ENCODE results near the gene SLC25A44. TPM values are rescaled to one million over a fixed set of nuclear protein-coding genes. Genes with fewer than 3 reads are reported as not detected.

Gene SLC25A44
- total RNA-seq, 1 experiment from 2014 or later: 30.9 TPM

DNA sequence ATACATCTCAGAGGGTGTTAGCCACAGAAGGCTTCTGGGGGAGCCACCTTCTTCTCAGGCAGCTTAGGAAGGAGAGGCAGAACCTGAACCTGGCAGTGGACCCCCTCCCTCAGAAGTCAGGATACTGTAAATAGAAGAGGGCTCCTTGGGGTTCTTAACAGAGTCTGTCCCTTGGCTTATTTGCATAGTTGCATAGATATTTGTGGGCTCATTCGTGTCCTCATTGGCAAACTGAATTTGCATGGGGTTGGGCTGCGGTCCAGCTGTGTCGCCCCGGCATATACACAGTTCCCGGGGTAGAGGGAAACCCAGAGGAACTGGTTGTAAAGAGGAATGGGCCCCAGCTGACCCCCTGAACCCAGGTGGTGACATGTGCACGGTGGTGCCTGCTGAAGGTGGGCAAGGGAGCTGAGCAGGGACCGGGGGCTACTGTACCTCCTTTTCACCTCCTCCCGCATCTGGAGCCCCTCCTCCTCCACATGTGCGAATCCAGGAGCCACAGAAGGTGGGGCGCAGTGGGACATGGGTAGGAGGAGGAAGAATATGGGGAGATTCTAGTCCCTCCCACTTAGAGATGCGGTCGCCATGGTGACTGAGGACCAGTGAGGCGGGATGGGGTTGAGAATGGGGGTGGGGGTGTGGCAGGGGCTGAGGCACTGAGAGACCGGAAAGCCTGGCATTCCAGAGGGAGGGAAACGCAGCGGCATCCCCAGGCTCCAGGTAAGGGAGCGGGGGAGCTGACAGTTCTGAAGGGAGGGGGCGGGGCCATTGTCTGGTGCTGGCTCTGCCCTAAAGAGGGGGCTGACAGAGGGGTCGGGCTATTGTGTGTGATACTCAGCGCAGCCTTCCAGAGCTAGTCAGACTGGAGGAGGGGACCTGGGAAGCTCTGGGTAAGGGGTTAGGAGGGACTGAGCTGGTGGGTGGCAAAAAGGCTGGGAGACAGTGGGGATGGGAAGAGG is 44.3 kb upstream of the SLC25A44 start:
- intact Hi-C loops (cut with micrococcal nuclease; ENCODE audit: unreplicated experiment): loop anchor here (10.0 kb wide), 1 partner anchor 165 kb away; no protein-coding TSS in a partner anchor
- DNase-seq (ENCODE audit: low spot score): no peak
- CTCF ChIA-PET: interaction anchor here (0.7 to 1.2 kb wide), 2 partner anchors 21 to 76 kb away, joined by 5 to 12 read pairs; no protein-coding TSS in a partner anchor
- TF ChIP-seq EZH2 (IDR thresholded peaks at IDR 0.05; ENCODE audit: borderline replicate concordance, low read depth, low read length, poor library complexity, severe bottlenecking): no peak
- TF ChIP-seq, protein P1, sequence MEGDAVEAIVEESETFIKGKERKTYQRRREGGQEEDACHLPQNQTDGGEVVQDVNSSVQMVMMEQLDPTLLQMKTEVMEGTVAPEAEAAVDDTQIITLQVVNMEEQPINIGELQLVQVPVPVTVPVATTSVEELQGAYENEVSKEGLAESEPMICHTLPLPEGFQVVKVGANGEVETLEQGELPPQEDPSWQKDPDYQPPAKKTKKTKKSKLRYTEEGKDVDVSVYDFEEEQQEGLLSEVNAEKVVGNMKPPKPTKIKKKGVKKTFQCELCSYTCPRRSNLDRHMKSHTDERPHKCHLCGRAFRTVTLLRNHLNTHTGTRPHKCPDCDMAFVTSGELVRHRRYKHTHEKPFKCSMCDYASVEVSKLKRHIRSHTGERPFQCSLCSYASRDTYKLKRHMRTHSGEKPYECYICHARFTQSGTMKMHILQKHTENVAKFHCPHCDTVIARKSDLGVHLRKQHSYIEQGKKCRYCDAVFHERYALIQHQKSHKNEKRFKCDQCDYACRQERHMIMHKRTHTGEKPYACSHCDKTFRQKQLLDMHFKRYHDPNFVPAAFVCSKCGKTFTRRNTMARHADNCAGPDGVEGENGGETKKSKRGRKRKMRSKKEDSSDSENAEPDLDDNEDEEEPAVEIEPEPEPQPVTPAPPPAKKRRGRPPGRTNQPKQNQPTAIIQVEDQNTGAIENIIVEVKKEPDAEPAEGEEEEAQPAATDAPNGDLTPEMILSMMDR (conservative IDR thresholded peaks at IDR 0.05; ENCODE audit: low read depth, low read length): no peak
- BruUV-seq (replicated peaks): no TSS peak
- no peak overlapping the region for H3K27ac ChIP-seq (ENCODE audit: low read depth, low read length, poor library complexity, severe bottlenecking)
- H3K27me3 ChIP-seq (replicated peaks; ENCODE audit: insufficient read depth, low read depth, low read length, poor library complexity): no peaks in the 10 kb centered on the region
- no peaks in the 10 kb centered on the region for H3K9me3 ChIP-seq (ENCODE audit: low read depth, low read length, poor library complexity, severe bottlenecking)
- H3K4me1 ChIP-seq (ENCODE audit: insufficient read depth, low read length, poor library complexity, severe bottlenecking): peaks cover 10% of the 10 kb centered on the region
- H3K4me3 ChIP-seq (ENCODE audit: low read depth, low read length, poor library complexity, severe bottlenecking): no peak overlapping the region
- POLR2A ChIA-PET (ENCODE audit: low non-redundant PET): no interaction called here
- H3K36me3 ChIP-seq (ENCODE audit: insufficient read depth, low read length, poor library complexity, severe bottlenecking): no peaks in the 10 kb centered on the region

DNA sequence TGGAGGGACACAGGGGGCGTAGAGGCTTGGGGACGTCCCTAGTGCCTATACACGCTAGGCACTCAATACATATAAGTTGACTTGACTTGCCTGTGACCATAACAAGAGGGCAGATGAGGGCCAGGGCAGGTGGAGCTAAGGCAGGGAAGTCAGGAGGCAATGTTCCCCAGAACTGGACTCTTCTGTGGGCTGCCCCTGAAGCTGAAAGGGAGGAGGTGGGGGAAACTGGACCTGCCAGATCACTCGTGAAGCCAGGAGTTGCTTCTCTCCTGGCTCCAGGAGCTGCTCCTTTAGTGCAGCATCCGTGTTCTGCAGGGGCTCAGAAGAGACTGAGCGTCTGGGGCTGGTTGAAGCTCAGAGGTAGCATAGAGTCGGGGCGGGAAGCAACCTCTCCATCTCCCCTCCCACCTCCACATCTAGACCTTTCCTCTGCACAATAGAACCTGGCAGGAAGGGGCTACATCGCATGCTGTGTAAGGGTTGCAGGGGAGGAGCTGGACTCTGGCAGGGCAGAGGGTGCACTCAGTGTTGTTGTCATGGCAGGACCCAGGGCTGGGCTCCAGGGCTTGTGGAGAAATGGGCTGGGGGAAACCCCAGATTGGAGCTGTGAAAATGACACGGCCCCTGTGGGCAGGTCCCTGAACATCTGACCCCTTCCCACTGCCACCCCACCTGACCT is 43.4 kb upstream of the SLC25A44 start:
- ChIA-PET POLR2A (ENCODE audit: low non-redundant PET) (no interaction called here), CTCF (no interaction called here)
- Histone ChIP-seq H3K9me3 (ENCODE audit: low read depth, low read length, poor library complexity, severe bottlenecking) (no peaks in the 10 kb centered on the region), H3K4me1 (ENCODE audit: insufficient read depth, low read length, poor library complexity, severe bottlenecking) (peaks cover 10% of the 10 kb centered on the region), H3K4me3 (ENCODE audit: low read depth, low read length, poor library complexity, severe bottlenecking) (no peak overlapping the region), H3K36me3 (ENCODE audit: insufficient read depth, low read length, poor library complexity, severe bottlenecking) (no peaks in the 10 kb centered on the region), H3K27ac (ENCODE audit: low read depth, low read length, poor library complexity, severe bottlenecking) (no peak overlapping the region), H3K27me3 (replicated peaks; ENCODE audit: insufficient read depth, low read depth, low read length, poor library complexity) (no peaks in the 10 kb centered on the region)
- intact Hi-C loops (cut with micrococcal nuclease; ENCODE audit: unreplicated experiment): no loop called here
- DNase-seq (ENCODE audit: low spot score): no peak
- TF ChIP-seq EZH2 (IDR thresholded peaks at IDR 0.05; ENCODE audit: borderline replicate concordance, low read depth, low read length, poor library complexity, severe bottlenecking): no peak
- TF ChIP-seq, protein P1 (conservative IDR thresholded peaks at IDR 0.05; ENCODE audit: low read depth, low read length): no peak
- no TSS peak for BruUV-seq (replicated peaks)

DNA sequence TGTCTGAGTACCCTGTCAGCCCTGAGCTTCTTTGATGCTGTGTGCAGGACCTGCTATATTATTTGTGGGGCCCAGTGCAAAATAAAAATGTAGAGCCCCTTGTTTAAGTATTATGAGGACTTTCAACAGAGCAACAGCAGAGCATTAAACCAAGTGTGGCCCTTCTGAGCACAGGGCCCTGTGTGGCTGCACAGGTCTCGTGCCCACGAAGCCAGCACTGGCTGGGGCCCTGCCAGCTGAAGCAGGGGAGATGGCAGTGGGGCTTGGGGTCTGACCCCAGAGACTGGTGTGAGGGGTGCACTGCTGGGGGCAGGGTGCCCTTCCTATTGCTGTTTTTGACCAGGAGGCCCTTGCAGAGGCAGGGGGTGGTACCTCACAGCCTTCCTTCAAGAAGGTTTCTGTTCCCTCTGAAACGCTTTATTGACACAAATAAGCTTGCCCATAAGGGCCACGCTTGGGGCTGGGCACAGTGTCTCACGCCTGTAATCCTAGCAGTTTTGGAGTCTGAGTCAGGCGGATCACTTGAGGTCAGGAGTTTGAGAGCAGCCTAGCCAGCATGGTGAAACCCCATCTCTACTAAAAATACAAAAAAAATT is 42.7 kb upstream of the SLC25A44 start:
- no peak for TF ChIP-seq EZH2 (IDR thresholded peaks at IDR 0.05; ENCODE audit: borderline replicate concordance, low read depth, low read length, poor library complexity, severe bottlenecking)
- peaks cover 10% of the 10 kb centered on the region for H3K4me1 ChIP-seq (ENCODE audit: insufficient read depth, low read length, poor library complexity, severe bottlenecking)
- no peak overlapping the region for H3K27ac ChIP-seq (ENCODE audit: low read depth, low read length, poor library complexity, severe bottlenecking)
- CTCF ChIA-PET: no interaction called here
- POLR2A ChIA-PET (ENCODE audit: low non-redundant PET): no interaction called here
- no TSS peak for BruUV-seq (replicated peaks)
- no peak for DNase-seq (ENCODE audit: low spot score)
- intact Hi-C loops (cut with micrococcal nuclease; ENCODE audit: unreplicated experiment): no loop called here
- no peaks in the 10 kb centered on the region for H3K9me3 ChIP-seq (ENCODE audit: low read depth, low read length, poor library complexity, severe bottlenecking)
- H3K4me3 ChIP-seq (ENCODE audit: low read depth, low read length, poor library complexity, severe bottlenecking): no peak overlapping the region
- H3K36me3 ChIP-seq (ENCODE audit: insufficient read depth, low read length, poor library complexity, severe bottlenecking): no peaks in the 10 kb centered on the region
- no peaks in the 10 kb centered on the region for H3K27me3 ChIP-seq (replicated peaks; ENCODE audit: insufficient read depth, low read depth, low read length, poor library complexity)
